Activated CD4-positive, alpha-beta T cell treated with anti-CD3 and anti-CD28 coated beads for 36 hours (primary cell): ENCODE results near the gene SLIT1. TPM values are rescaled to one million over a fixed set of nuclear protein-coding genes. Genes with fewer than 3 reads are reported as not detected.

Experiments used
- ATAC-seq: fragments of 200-7000 bp; cut with Tn5 transposase; one replicate; pipeline ENCODE4 v1.10.0; 2021; ENCODE audit warnings: mild to moderate bottlenecking, moderate library complexity
- CTCF ChIA-PET: fragments of 350-600 bp; sonication (Branson Sonifier 250); formaldehyde crosslinking; loops from one replicate; lab custom pipeline; 2021; ENCODE audit warnings: antibody characterized with exemption; lab: Charles Lee
- POLR2A ChIA-PET: fragments of 350-600 bp; sonication (Branson Sonifier 250); formaldehyde crosslinking; loops from one replicate; lab custom pipeline; 2021; ENCODE audit warnings: antibody characterized with exemption, inconsistent platforms; lab: Charles Lee
- DNase-seq: peaks from one replicate; pipeline ENCODE4 v3.0.0-alpha.2; 2020
- H3K27ac Mint-ChIP-seq: one replicate; pipeline ENCODE4 v1.8.0; 2021; ENCODE audit warnings: mixed read lengths
- H3K27me3 Mint-ChIP-seq: one replicate; pipeline ENCODE4 v1.8.0; 2021; ENCODE audit warnings: mixed read lengths
- H3K36me3 Mint-ChIP-seq: one replicate; pipeline ENCODE4 v1.8.0; 2021; ENCODE audit warnings: low read depth, mixed read lengths
- H3K4me1 Mint-ChIP-seq: one replicate; pipeline ENCODE4 v1.8.0; 2021; ENCODE audit warnings: mixed read lengths
- H3K4me3 Mint-ChIP-seq: one replicate; pipeline ENCODE4 v1.8.0; 2021; ENCODE audit warnings: mild to moderate bottlenecking, moderate library complexity, mixed read lengths
- H3K9me3 Mint-ChIP-seq: one replicate; pipeline ENCODE4 v1.8.0; 2021; ENCODE audit warnings: low read depth, mixed read lengths
- intact Hi-C, 2 experiments: fragments of 100-400 bp; cut with DNase I in 1 of 2; cut with micrococcal nuclease in 1 of 2; formaldehyde crosslinking; loops; one replicate each; pipeline versions ENCODE4 v1.14.2 to v1.15.1; 2022 to 2024; cut with DNase I, micrococcal nuclease
- total RNA-seq, 2 experiments: library from RNA; stranded (reverse); gene quantifications; one replicate each; pipeline ENCODE4 v1.2.3, GENCODE V29; 2021

Gene SLIT1
- total RNA-seq, 2 experiments from 2014 or later, result 0.94 to 1.4 TPM

- H3K27me3 Mint-ChIP-seq, result peaks cover 18% of the 10 kb centered on the region
- H3K27ac Mint-ChIP-seq, result no peak overlapping the region
- DNase-seq (no peak), ATAC-seq (no peak)
- H3K36me3 Mint-ChIP-seq, result no peaks in the 10 kb centered on the region
- POLR2A ChIA-PET, result no interaction called here
- intact Hi-C loops, result loop anchor here in 1 of 2 experiments (10.0 kb wide), 1 partner anchor 283 kb away; no protein-coding TSS in a partner anchor
- CTCF ChIA-PET, result interaction anchor here (1.4 to 6.6 kb wide), 13 partner anchors 8 to 163 kb away, joined by 3 to 169 read pairs (median 14); no protein-coding TSS in a partner anchor
- H3K4me3 Mint-ChIP-seq, result no peak overlapping the region
- H3K4me1 Mint-ChIP-seq, result peaks cover 11% of the 10 kb centered on the region
- H3K9me3 Mint-ChIP-seq, result peaks cover 5% of the 10 kb centered on the region
These were observed 114.3 kb downstream of the SLIT1 start for GRCh38 chr10:97071496-97071895.

- intact Hi-C loops, result loop anchor here in 1 of 2 experiments (10.0 kb wide), 1 partner anchor 285 kb away; no protein-coding TSS in a partner anchor
- DNase-seq (peak; percentile 69), ATAC-seq (peak; percentile 80)
- Mint-ChIP-seq H3K4me1 (peaks cover 11% of the 10 kb centered on the region), H3K27me3 (peaks cover 18% of the 10 kb centered on the region), H3K4me3 (no peak overlapping the region), H3K27ac (peak overlapping the region; percentile 8), H3K9me3 (peaks cover 5% of the 10 kb centered on the region), H3K36me3 (no peaks in the 10 kb centered on the region)
- POLR2A ChIA-PET, result interaction anchor here (0.5 kb wide), 1 partner anchor 113 kb away, joined by 3 read pairs; no protein-coding TSS in a partner anchor
- CTCF ChIA-PET, result interaction anchor here (0.6 to 6.6 kb wide), 6 partner anchors 12 to 141 kb away, joined by 3 to 169 read pairs (median 5); no protein-coding TSS in a partner anchor
These were observed 116.0 kb downstream of the SLIT1 start for GRCh38 chr10:97069576-97070362.

GRCh38 chr10:97069026-97069425 is 116.7 kb downstream of the SLIT1 start:
- Mint-ChIP-seq H3K9me3 (peaks cover 5% of the 10 kb centered on the region), H3K27ac (peak overlapping the region; percentile 8), H3K27me3 (peaks cover 18% of the 10 kb centered on the region), H3K4me3 (no peak overlapping the region), H3K4me1 (peaks cover 11% of the 10 kb centered on the region), H3K36me3 (no peaks in the 10 kb centered on the region)
- DNase-seq, result no peak
- CTCF ChIA-PET, result interaction anchor here (1.1 to 5.2 kb wide), 2 partner anchors 32 to 142 kb away, joined by 7 to 19 read pairs; no protein-coding TSS in a partner anchor
- POLR2A ChIA-PET, result no interaction called here
- no peak for ATAC-seq
- intact Hi-C loops, result no loop called here

GRCh38 chr10:97067716-97068391 is 117.9 kb downstream of the SLIT1 start:
- intact Hi-C loops, result no loop called here
- no peak overlapping the region for H3K4me3 Mint-ChIP-seq
- peaks cover 11% of the 10 kb centered on the region for H3K4me1 Mint-ChIP-seq
- no peaks in the 10 kb centered on the region for H3K36me3 Mint-ChIP-seq
- CTCF ChIA-PET, result interaction anchor here (0.6 to 5.2 kb wide), 5 partner anchors 31 to 331 kb away, joined by 3 to 19 read pairs (median 3); no protein-coding TSS in a partner anchor
- POLR2A ChIA-PET, result no interaction called here
- peaks cover 5% of the 10 kb centered on the region for H3K9me3 Mint-ChIP-seq
- H3K27ac Mint-ChIP-seq, result no peak overlapping the region
- DNase-seq (no peak), ATAC-seq (no peak)
- H3K27me3 Mint-ChIP-seq, result peaks cover 15% of the 10 kb centered on the region

GRCh38 chr10:97066877-97067555 is 118.7 kb downstream of the SLIT1 start:
- no peak overlapping the region for H3K4me3 Mint-ChIP-seq
- intact Hi-C loops, result no loop called here
- no peak overlapping the region for H3K27ac Mint-ChIP-seq
- ATAC-seq (no peak), DNase-seq (no peak)
- no peaks in the 10 kb centered on the region for H3K36me3 Mint-ChIP-seq
- peaks cover 5% of the 10 kb centered on the region for H3K9me3 Mint-ChIP-seq
- H3K27me3 Mint-ChIP-seq, result peaks cover 11% of the 10 kb centered on the region
- H3K4me1 Mint-ChIP-seq, result peaks cover 11% of the 10 kb centered on the region
- CTCF ChIA-PET, result interaction anchor here (0.7 to 5.2 kb wide), 4 partner anchors 30 to 1339 kb away, joined by 3 to 19 read pairs (median 4); no protein-coding TSS in a partner anchor
- POLR2A ChIA-PET, result no interaction called here

GRCh38 chr10:97065686-97066660 is 119.8 kb downstream of the SLIT1 start:
- ATAC-seq (no peak), DNase-seq (no peak)
- intact Hi-C loops, result no loop called here
- Mint-ChIP-seq H3K4me3 (no peak overlapping the region), H3K4me1 (peaks cover 11% of the 10 kb centered on the region), H3K9me3 (peaks cover 5% of the 10 kb centered on the region), H3K27me3 (peaks cover 6% of the 10 kb centered on the region), H3K27ac (no peak overlapping the region), H3K36me3 (no peaks in the 10 kb centered on the region)
- CTCF ChIA-PET, result interaction anchor here (0.6 to 5.2 kb wide), 4 partner anchors 29 to 1174 kb away, joined by 3 to 19 read pairs (median 4); no protein-coding TSS in a partner anchor
- POLR2A ChIA-PET, result interaction anchor here (0.7 kb wide), 1 partner anchor 585 kb away, joined by 3 read pairs; no protein-coding TSS in a partner anchor

- CTCF ChIA-PET, result interaction anchor here (0.6 to 0.7 kb wide), 2 partner anchors 52 to 1173 kb away, joined by 3 to 4 read pairs; no protein-coding TSS in a partner anchor
- H3K27ac Mint-ChIP-seq, result no peak overlapping the region
These were observed 120.6 kb downstream of the SLIT1 start for GRCh38 chr10:97065128-97065527.

GRCh38 chr10:97063983-97064837 is 121.5 kb downstream of the SLIT1 start:
- CTCF ChIA-PET, result interaction anchor here (0.6 to 1.6 kb wide), 4 partner anchors 8 to 146 kb away, joined by 3 to 4 read pairs (median 4); no protein-coding TSS in a partner anchor
- intact Hi-C loops, result no loop called here
- Mint-ChIP-seq H3K4me3 (no peak overlapping the region), H3K27ac (no peak overlapping the region), H3K27me3 (peaks cover 6% of the 10 kb centered on the region), H3K9me3 (no peaks in the 10 kb centered on the region), H3K4me1 (peaks cover 2% of the 10 kb centered on the region), H3K36me3 (no peaks in the 10 kb centered on the region)
- ATAC-seq (no peak), DNase-seq (no peak)
- POLR2A ChIA-PET, result no interaction called here

More at GRCh38 chr10:97065128-97065527, 120.6 kb downstream of the SLIT1 start:
- peaks cover 6% of the 10 kb centered on the region for H3K27me3 Mint-ChIP-seq
- DNase-seq (no peak), ATAC-seq (no peak)
- H3K36me3 Mint-ChIP-seq, result no peaks in the 10 kb centered on the region
- H3K4me3 Mint-ChIP-seq, result no peak overlapping the region
- intact Hi-C loops, result no loop called here
- POLR2A ChIA-PET, result no interaction called here
- H3K4me1 Mint-ChIP-seq, result peaks cover 11% of the 10 kb centered on the region
- H3K9me3 Mint-ChIP-seq, result peaks cover 5% of the 10 kb centered on the region

- DNase-seq, result no peak
- ChIA-PET POLR2A (interaction anchor here (0.5 kb wide), 1 partner anchor 290 kb away, joined by 3 read pairs; no protein-coding TSS in a partner anchor), CTCF (interaction anchor here (0.8 to 1.6 kb wide), 3 partner anchors 9 to 147 kb away, joined by 3 to 4 read pairs (median 4); no protein-coding TSS in a partner anchor)
- no peaks in the 10 kb centered on the region for H3K9me3 Mint-ChIP-seq
- intact Hi-C loops, result no loop called here
- H3K27me3 Mint-ChIP-seq, result peaks cover 1% of the 10 kb centered on the region
- H3K4me1 Mint-ChIP-seq, result no peaks in the 10 kb centered on the region
- no peaks in the 10 kb centered on the region for H3K36me3 Mint-ChIP-seq
- H3K27ac Mint-ChIP-seq, result no peak overlapping the region
- H3K4me3 Mint-ChIP-seq, result no peak overlapping the region
- ATAC-seq, result no peak
These were observed 122.3 kb downstream of the SLIT1 start for GRCh38 chr10:97063271-97063982.
